HG03575 (cell line): ENCODE data around the gene C15orf39.
"Not testable (repeated sequence)": the region's sequence is repeated elsewhere in the genome, so short reads cannot be mapped to it uniquely, and the experiment has no call there.

Experiments used
- ATAC-seq: cut with Tn5 transposase; IDR thresholded peaks from one replicate; pipeline ENCODE4 v1.9.1; 2021; ENCODE audit not compliant: unreplicated experiment, insufficient number of reproducible peaks, low FRiP score; ENCODE audit errors: extremely low read depth

Gene C15orf39

DNA sequence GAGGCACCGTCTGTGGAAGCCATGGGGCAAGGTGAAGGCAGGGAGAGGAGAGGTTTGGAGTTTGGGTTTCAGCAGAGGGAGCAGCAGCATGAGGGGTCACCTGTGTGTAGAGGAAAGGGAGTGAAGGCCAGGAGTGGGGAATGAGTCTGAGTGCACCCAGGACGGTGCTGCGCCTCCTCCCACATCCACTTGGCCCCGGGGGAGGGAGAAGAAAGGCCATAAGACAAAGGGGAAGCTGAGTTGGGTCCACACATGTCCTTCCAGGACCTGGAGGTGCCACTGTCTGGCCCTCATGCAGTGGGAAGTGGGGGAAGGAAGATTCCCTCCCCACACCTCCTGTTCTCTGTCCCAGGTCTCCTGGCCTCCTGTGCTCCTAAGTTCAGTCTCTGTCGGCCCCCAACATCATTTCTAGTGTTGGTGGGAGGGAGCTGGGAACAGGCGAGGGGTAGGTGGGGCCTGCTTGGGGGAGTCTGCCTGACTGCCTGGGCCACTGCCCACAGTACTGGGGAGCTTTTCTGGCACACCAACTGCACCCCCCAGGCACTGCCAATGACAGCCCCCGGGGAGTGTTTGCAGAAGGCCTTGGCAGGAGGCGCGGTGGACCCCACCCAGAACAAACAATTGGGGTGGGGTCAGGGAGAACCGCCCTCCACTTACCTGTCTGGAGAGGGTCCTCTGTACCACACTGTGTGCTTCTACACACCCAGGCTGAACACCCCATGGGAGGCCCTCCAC is 23.6 kb downstream of the C15orf39 start:
- ATAC-seq = not testable (repeated sequence)

DNA sequence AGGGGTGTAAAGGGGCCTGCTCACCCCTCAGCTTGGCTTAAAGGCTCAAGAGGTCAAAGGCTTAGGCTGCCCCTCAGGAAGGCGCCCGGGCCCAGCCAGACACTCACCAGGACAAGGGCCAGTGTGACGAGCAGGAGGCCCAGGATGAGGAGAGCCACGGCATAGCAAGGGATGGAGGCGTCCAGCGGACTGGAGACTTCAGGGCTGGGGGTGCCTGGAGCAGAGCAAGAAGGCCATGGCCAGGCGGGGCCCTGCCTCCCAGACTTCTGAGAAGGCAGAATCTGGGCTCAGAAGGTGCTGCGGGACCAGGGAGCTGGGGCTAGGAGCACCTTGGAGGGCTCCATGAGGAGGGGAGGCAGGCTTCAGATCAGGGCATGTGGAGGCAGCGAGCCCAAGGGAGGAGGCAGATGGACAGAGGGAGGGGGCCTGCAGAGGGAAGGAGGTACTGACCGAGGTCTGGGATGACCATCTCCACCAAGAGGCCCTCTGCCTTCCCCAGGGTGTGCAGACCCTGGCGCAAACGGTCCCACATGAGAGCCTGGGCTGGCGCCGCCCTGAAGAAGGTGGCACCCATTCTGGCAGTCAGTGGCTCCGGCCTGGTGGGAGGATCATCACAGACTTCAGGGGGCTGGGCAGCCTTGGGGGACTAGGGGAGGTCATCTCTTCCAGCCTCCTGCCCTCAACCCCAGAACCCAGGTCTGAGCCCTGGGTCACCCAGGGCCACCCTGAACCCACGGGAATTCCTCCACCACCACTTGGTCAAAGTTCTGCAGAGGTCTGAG is 24.5 kb downstream of the C15orf39 start:
- ATAC-seq = no peak

GRCh38 chr15:75227112-75227511 is 25.4 kb downstream of the C15orf39 start:
- not testable (repeated sequence) for ATAC-seq

GRCh38 chr15:75227663-75228280 is 26.1 kb downstream of the C15orf39 start:
- ATAC-seq = no peak

DNA sequence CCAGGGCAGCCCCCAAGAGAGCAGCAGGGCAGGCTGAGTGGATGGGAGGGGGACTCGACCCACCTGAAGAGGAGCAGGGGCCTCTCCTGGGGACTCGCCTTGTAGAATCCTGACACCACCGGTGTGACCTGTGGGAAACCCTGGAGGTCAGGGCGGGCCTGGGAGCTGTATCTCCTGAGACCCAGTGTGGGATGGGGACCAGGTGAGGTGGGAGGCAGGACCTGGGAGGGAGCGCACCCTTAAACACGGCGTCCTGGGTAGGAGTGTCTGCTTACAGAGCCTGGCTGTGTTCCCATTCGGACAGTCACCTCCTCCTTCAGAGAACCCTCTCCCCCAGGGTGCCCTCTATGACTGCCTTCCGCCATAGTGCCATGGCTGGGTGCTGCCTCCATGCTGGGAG is 27.1 kb downstream of the C15orf39 start:
- ATAC-seq = no peak

DNA sequence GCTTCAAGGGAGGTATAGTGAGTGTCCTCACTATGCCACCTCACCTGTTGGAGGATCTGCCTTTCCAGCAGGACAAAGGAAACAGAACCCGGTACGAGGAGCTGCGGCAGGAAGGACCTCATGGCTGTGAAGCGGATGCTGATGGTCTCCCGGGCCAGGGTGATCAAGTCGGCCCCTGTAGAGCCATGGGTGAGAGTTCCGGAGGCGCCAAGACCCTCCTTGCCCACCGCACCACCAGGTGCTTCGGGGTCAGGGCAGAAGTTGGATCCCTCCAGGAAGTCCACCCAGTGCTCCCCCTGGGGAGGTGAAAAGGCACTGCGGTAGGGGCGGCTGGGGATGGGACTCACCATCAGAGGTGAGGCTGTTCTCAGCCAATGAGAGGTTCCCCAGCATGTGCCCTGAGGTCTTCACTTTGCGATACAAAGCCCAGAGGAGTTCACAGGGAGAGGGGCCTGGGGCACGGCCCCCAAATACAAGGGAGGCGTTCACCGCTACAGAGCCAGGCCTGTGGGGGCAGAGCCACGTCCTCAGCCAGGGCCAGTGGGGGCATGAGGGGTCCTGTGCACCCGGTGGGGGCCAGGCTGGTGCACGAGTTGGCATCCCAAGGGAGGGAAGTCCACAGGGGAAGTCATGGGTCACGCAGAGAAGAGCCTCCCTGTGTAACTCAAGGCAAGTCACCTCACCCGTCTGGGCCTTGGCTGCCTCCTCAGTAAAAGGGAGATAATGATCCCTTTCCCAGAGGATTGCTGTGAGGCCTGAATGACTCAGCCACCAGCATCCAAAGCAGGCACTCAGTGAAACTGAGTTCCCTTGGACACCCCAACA is 27.7 kb downstream of the C15orf39 start:
- no peak for ATAC-seq

GRCh38 chr15:75230016-75230343 is 28.3 kb downstream of the C15orf39 start:
- no peak for ATAC-seq

DNA sequence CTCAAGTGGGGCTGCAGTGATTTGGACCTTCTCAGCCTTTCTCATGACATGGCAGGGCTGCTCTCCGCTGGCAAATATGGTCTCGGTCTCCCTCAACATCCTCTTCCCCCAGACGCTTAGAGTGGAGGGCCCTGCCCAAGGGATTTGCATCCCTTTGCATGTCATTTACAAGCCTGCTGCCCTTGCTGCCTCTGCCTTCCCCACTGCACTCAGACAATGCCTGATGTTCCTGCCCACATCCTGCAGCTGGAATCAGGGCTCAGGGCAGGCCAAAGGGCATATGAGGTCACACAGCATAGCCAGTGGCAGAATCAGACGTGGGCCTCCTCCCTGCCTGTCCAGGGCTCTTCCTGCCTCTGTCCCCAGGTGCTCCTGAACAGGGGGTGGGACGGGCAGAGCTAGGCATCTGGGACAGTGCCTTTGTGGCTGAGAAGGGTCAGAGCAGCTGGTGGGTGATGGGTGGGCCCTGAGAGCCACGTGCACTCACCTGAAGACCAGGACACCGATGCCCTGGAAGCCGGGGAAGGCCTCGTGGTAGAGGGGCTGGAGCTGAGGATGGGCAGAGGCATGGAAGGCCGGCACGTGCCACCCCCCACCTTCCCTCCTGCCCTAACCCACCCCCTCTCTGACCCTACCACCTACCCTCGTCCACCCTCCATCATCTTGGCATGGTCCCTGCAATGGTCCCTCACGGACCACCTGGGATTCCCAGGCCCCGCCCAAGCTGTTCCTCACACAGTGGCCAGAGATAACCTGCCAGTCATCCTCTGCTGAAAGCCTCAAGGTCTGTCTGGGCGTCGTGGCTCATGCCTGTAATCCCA is 29.1 kb downstream of the C15orf39 start:
- ATAC-seq = no peak

DNA sequence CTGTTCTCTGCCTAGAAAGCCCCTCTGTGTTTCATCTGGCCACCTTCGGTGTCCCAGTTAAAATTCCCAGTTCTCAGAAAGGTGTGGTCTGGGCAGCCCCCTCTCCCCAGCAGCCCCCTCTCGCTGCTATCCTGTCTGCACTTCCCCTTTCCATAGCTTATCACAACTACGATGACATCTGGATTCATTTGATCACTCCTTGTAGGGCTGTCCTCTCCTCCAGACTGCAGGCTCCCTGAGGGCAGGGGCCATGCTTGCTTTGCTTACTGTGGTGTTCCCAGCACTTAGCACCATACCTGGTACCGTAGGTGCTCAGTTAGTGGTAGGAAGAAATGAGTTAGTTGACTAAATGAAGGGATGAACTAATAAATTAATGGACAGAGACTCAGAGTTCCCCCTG is 30.2 kb downstream of the C15orf39 start:
- no peak for ATAC-seq

GRCh38 chr15:75232252-75232813 is 30.7 kb downstream of the C15orf39 start:
- ATAC-seq = no peak

DNA sequence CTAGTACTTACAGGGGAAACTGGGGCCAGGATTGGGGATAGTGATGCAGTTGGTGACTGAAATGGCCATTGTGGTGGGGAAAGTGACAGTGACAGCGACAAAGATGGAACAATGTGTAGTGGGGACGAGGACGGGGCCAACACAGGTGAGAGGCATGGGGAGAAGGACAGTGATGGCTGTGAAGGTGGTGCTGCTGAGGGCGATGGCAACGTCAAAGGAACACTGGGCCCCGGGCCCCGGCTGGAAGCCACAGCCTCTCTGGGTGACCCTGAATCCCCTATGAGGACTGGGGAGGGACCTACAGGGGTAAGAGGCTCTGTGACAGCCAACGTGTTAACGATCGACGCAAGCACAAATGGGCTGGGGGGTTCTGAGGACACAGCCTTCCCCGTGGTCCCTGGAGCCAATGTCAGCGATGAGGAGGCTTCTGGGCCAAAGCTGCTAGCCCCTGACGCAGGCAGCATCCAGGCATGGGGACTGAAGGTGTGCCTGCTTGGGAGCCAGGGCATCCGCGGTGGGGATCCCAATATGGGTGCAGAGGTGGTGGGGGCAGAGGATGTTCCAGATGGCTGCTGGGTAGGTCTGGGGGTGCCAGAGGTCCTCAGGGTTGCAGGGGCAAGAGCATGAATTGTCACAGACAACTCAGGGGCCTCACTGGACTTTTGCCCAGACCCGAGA is 31.3 kb downstream of the C15orf39 start:
- ATAC-seq = no peak

DNA sequence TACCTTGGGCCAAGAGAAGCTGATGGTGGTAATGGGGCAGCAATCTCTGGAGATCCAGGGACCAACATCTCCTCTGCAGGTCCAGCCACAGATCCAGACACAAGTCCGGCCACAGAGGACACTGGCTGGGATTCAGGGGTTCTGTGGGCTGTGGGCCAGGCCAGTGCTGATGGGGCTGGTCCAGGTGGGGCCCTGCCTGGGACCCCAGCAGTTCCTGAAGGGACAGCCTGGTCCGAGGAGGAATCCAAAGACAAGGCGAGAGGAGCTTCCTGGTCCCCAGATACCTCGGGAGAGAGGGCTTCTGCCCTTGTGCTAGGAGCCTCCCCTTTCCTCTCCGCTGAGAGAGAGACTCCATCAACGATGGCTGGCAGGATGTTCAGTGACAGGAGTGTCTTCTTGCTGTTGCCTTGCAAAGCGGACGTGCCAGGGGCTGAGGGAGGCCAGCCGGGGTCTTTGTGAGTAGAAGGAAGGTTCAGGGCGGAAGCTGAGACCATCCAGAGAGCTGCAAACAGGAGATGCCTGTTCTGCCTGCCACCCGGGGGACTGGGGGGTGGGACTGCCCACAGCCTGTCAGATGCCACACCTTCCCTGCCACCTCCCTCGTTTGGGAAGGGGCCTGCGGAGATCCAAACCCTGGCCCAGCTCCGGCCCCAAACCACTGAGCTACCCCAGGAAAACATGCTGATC is 32.0 kb downstream of the C15orf39 start:
- ATAC-seq = no peak

GRCh38 chr15:75234191-75234810 is 32.6 kb downstream of the C15orf39 start:
- no peak for ATAC-seq

DNA sequence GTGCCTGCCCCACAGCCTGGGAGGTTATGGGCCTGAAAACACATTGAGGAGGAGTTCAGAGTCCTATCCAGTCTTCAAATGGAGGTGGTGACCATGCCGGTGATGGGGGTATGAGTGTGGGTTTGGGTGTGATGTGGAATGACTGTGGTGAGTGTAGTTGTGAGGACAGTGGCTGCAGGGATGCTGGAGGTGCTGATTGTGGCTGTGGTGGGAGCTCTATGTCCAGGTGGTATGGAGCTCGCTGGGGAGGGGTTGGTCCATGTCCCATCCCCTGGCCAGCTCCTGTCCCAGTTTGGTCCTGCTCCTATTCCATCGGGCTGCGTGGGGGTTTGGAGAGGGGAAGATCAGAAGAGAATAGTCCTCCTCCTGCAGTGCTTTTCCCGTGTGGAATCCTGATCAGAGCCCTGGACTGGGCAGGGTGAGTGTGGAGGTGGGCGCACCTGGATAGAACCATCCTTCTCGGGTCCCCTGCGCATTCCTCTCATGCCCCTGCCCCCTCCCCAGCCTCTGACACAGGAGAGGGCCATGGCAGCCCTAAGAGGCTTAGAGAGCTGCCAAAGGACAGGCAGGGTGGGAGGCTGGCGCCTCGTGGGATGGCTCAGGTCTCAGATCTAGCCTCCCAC is 33.5 kb downstream of the C15orf39 start:
- no peak for ATAC-seq

- ATAC-seq = no peak
Measured at GRCh38 chr15:75235760-75236729, 34.4 kb downstream of the C15orf39 start.
